GM18507 (cell line): Measurements from ENCODE around the gene ARL6IP6.

Experiments
- DNase-seq: peaks from one replicate; pipeline ENCODE4 v3.0.0; 2011; ENCODE audit warnings: low read depth; ENCODE audit not compliant: insufficient read length; ENCODE audit errors: extremely low spot score
- FAIRE-seq: peaks from 2 replicates; lab custom pipeline; 2011; peaks lifted over from hg19 to GRCh38; lab: Jason Lieb, UNC

ARL6IP6 gene

DNA sequence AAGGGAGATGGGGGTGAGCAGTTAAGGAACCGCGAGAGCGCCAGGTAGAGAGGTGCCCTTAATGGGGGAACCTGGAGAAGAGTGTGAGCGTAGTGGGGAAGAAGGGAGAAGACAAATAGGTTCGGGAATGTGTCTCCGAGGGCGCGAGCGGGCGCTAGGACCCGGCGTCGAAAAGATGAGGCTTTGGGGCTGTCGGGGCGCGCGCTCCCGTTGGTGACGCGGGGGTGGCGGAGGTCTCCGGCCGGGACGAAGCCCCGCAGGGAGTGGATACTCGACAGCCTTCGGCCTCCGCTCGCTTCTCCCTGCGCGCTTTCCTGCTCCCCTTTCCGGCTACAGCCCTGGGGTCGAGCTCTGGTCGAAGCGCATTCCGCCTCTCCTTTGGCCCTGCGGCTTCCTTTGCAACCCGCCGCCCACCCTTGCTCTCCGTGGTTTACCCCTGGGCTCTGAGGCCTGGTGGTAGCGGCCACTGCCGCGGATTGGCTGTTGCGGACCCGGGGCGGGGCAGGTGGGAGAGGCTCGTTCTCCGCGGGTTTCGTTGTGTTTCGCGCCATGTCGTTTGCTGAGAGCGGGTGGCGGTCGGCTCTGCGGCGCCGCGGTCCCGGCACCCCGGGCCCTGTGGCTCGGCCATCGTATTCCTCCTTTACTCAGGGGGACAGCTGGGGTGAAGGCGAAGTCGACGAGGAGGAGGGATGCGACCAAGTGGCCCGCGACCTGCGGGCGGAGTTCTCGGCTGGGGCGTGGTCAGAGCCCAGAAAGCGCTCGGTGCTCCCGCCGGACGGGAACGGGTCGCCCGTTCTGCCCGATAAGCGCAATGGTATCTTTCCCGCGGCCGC lies at the start of gene ARL6IP6:
Gene ARL6IP6, plus strand, starts transcription at position 545 of the 833 bp plus-strand sequence. Its CDS starts 5 bp downstream, at position 550.
- DNase-seq (peak; percentile 74), FAIRE-seq (no peak)

DNA sequence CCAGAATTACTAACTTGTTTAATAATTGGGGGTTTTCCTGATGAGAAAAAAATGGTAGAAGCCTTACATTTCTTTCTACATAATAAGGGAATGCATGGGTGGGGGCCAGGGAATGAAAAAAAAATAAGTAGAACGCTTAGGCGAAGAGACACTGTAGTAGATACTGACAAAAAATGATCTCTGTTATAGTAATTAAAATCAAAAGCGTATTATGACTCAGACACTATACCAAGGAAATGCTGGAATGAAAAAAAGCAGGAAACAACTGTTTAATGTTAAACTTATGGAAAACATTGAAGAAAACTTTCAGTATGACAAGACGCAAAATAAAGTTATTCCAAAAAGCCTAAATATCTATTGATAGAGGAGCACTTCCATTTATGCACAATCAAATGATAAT lies 44.1 kb upstream of the ARL6IP6 start:
- FAIRE-seq, result peak; percentile 18
- DNase-seq, result no peak

DNA sequence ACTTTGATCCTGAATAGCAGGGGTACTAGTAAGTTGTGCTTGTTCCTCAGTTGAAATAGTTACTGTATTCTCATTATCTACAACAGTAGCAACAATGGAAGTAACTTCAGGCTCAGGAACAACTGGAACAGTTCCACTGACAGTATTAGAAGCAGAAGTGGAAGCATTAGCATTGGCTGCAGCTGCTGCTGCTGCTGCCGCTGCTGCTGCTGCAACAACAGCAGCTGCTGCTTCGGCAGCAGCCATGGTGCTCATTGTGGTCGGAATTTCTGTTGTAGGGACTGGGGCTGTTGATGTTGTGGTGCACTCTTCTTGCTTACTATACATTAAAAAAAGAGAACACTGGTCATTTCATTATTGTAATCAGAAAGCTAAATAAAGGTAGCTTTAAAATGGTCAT lies 42.0 kb upstream of the ARL6IP6 start:
- FAIRE-seq (no peak), DNase-seq (no peak)

DNA sequence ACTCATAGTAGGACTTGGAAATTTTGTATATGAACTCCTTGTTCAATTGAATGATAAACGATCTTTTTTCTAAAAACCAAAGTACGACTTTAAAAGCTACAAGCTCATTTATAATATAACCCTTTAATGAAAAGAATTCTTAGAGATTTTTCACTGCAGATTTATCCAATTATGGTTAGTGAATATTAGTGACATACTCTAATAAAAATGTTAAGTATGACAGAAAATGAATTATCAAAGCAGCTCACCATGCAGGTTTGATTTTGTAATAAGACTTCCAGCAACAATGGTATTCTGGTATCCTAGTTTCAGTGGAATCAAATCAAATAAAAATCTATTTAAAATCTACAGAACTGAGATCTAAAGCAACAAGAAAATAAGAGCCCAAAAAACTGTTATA lies 39.6 kb upstream of the ARL6IP6 start:
- FAIRE-seq, result no peak

DNA sequence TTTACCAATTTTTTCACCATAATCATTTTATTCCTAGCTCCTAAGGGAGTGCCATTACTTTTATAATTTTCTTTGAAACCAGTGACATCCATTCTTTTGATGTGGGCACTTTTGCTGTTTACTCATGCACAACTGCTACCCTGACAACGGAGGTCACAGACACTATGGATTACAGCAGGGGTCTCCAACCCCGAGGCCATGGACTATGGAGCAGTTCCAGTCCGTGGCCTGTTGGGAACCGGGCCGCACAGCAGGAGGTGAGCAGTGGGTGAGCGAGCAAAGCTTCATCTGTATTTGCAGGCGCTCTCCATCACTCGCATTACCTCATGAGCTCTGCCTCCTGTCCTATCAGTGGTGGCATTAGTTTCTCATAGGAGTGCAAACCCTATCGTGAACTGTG lies 35.8 kb upstream of the ARL6IP6 start:
- DNase-seq (no peak), FAIRE-seq (no peak)

More for the DNA sequence above, 39.6 kb upstream of the ARL6IP6 start:
- no peak for DNase-seq

DNA sequence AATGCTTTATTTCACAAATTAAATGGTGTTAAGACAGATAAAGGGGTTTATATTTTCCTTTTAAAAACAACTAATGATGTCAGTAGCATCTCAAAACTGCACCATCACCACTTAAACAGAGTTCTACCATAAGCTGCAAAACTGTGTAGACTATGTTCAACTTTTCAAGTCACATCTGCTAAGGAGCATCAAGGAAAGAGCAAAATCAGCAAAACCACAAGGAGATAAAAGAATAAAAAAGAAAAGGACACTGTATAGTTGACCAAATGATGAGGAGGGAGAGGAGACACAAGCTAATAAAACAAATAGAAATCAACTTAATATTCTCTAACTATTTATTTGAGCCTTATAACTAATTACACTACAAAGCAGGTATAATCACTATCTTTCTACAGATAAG lies 35.0 kb upstream of the ARL6IP6 start:
- no peak for FAIRE-seq
- DNase-seq, result no peak

DNA sequence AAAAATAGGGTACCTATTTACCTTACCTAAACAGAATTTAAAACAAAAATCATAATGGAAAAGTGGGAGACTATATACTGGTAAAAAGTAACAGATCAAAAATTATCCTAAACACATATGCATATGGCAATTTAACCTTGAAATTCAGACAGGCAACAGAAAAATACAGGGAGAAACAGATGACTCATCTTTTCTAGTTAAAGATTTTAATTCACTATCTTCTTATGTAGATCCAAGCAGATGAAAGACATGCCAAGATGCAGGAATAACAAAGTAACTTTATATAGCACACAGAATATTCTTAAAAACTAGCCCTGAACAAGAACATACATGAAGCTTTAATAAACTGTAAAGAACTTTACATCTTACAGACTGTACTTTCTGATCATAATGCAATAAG lies 32.1 kb upstream of the ARL6IP6 start:
- no peak for DNase-seq
- FAIRE-seq, result no peak

DNA sequence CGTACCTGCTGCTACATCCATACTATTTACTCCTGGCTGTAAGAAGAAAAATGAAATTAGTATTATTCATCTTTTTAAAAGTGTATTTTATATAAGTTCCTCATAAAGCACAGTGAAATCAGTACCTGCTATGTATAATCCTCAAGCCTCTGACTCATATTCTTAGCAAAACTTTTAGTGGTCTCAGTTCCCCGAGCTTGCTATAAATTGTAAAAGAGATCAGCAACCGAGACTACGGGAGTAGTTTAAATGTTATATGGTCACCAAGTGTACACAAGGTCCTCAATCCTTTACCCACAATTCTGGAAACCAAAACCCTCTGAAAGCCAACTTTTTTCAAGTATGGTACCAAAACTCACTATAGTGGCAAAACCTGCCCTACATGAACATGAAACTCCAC lies 25.4 kb upstream of the ARL6IP6 start:
- FAIRE-seq, result peak; percentile 70
- no peak for DNase-seq

DNA sequence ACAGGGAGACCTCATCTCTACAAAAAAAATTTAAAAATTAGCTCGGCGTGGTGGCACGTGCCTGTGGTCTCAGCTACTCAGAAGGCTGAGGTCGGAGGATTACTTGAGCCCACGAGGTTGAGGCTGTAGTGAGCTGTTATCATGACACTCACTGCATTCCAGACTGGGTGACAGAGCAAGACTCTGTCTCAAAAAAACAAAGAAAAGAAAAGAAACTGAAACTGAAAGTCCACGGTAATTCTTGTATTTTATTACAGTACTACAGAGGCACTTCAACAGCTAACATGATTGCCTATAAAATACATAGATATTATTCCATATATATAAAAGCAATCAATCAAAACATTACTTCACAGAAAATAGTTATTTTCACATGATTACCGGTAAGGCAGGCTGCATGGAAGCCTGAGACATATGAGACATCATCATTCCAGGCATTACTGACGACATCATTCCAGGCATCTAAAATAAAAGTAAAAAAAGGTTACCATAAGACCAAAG lies 24.2 kb upstream of the ARL6IP6 start:
- FAIRE-seq (peak; percentile 70), DNase-seq (no peak)

DNA sequence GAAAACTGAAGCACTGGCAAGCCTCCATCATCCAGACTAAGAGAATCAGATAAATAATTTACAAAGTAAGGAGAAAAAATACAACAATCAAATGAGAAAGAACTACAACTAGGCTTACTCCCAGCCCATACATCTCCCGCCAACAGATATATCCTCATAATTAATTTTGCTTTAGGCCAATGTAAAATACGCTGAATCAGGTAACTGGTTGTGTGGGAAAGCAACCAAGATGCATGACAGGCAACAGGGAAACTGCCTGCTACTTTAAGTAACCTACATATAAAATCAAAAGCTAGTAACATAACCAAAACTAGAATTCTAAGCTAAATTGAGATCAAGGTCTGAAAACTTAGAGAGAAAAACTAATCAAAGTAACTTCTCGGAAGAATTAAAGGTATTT lies 22.7 kb upstream of the ARL6IP6 start:
- no peak for DNase-seq
- FAIRE-seq, result no peak

DNA sequence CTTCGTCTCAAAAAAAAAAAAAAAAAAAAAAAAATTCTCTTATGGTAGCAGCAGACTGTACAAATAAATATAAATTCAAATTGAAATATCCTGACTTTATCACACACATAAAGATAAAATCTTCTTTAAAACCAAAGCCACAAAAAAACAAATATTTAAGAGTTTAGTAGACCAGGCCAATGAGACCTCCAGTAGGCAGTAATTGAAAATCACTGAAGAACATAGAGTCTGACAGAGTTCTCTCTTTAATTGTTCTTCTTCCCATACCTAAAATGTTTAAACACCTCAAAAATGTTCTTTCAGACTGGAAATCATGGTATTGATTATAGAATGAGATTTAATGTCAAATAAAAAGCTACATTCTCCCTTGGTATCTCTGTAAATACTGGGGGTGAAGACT lies 21.9 kb upstream of the ARL6IP6 start:
- DNase-seq, result no peak
- no peak for FAIRE-seq

DNA sequence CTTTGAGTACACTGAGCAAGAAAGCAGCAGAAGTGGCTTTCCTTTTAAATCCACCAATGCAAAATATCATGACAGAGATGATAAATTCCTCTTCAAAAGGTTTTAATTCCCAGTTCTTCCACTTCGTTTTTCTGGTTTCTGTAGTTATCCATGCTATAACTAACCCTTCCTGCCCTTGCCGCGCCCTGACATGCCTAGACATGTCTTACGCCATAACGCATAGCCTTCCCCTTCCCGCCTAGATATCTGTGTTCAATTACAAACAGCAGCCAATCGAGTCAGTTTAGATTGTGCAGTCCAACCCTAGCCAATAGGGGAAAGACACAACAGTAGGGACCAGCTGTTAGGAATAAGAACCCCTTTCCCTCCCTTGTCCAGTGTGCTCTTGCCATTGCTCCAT lies 17.2 kb upstream of the ARL6IP6 start:
- no peak for FAIRE-seq
- no peak for DNase-seq

DNA sequence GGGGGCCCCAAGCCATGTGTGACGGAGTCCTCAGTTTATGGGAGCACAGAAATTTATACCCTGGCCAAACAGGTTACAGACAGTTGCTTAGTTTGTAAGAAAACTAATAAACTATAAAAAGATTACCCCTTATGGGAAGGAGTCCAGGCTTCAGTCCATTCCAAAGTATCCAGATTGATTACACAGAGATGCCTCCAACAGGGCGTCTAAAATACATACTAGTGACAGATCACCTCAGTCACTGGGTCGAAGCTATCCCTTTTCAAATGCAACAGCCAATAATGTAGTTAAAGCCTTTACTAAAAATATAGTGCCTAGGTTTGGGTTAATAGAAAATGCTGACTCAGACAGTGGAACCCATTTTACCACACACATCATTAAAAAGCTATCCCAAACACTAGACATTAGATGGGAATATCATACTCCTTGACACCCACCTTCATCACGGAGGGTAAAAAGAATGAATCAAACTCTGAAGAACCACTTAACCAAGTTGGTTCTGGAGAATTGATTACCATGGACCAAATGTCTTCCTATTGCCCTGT lies 11.9 kb upstream of the ARL6IP6 start:
- FAIRE-seq (no peak), DNase-seq (no peak)

DNA sequence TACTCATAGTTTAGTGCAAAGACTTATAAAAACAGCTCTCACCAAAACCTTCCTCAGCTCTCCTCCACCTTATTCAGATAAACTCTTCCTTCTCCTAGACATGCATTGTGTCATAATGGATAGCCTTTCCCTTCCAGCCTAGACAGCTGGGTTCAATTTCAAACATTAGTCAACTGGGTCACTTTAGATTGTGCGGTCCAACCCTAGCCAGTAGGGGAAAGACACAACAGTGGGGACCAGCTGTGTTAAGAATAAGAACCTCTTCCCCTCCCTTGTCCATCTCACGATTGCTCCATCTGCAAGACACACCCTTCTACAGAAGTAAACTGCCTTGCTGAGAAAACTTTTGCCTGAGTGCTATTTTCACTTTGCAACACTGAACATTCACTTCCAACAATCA lies 9.7 kb upstream of the ARL6IP6 start:
- DNase-seq (no peak), FAIRE-seq (no peak)

DNA sequence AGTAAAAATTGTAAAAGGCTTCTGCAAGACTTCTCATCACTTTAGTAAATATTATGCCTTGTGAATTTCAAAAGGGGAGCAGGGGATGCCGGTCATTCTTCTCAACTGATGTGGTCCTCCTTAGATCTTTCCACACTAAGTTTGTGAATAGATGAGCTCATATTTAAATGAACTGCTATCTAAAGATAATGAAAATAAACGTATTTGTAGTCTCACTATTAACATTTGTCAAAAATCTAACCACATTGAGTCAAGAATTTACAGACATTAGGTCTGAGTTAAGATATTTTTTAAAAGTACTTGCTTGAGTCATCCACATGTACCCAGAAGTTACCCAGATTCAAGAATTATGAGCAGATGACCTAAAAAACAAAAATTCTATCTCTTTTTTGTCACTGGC lies 7.7 kb upstream of the ARL6IP6 start:
- FAIRE-seq, result no peak
- DNase-seq, result no peak

DNA sequence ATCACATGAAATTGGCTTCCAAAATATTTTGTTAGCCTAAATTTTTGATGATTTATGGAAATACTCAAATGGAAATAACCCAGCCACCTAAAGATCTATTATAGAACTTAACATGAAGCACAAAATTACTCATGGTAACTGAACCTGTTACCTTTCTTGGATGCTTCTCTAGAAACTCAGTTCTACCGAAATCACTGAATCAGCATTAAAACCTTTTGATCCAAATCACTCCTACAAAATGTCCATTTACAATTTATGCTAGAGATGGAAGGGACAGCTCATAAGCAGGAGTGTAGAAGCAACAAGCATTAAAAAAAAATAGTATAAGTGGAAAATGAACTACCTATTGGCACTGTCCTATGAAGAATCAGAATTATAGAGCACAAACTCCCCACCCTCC lies 3.3 kb upstream of the ARL6IP6 start:
- FAIRE-seq, result no peak
- no peak for DNase-seq

DNA sequence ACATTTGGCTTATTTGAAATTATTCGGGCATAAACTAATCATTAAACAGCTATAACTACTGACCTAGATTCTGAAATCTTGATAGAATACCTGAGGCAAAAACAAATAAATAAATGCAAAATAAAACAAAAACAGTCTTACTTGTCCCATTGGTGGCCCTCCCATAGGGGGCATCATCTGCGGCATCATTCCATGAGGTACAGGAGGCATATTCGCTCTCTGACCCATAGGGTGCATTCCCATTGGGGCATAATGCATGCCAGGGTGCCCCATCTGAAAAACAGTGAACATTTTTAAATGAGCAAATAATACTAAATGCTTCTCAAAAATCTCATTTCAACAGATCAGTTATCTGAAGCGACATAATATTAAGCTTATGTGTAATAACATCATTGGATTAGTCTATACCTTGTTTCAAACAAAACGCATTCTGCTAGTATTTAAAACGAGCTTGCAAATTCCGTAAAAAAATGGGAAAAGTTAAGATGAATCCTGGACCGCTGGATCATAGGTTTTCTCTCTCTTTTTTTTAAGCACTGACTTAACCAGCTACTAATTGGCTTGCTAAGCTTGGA lies 2.5 kb upstream of the ARL6IP6 start:
- DNase-seq (no peak), FAIRE-seq (peak; percentile 36)

DNA sequence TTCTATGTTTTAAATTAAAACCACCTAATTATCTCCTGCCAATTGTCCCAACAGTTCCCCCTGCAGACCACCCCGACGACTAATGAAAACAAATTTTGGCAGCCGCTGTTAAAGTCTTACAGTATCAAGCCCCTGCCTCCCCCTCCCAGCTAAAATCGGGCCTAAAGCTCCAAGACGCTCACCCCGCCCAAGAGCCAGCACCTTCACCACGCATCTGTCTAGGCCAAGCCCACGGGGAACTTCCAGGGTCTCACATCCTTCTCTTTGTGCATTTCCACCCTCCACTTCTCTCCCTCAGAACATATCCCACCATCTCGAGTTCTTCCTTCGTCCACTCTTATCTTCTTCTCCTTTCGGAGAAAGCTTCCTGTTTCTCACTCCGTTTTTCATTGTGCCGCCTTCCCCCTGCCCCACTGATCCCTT lies 1.6 kb upstream of the ARL6IP6 start:
- no peak for DNase-seq
- FAIRE-seq, result no peak

DNA sequence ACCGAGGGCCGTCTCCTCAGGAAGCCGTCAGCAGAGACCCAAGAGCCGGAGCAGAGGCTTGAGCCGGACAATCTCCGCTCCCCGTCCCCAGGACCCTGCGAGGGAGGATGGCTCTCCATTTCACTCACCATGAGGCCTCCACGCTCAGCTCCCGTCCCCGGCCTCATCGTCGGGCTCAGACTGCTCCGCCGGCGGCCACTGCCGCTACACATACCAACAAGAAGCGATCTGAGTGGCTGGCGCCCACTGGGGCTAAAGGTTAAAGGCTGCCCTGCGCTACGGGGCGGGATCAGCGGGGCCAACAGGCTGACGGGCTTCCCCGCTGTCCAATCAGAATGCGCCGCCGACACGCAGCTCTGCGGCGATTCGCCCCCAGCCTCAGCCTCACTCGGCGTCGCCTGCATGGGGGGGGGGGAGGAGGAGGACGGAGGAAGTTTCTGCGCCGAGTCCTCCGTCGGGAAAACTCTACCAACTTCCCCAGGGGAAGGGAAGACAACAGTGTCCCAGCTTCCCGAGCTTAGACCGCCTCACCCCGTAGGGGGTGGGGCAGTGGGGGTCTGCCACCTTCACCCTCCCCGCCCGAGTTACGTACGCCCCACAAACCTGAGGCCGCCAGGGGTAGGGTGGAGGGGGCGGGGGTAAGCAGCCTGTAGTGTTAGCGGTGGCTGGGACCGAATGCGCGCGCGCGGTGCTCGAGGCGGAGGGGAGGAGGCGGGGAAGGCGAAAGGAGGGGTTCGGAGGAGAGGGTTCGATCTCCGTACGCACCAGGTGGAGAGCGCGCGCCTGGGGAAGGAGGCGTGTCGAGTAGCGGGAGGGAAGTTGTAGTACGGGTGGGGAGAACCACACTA lies 968 bp upstream of the ARL6IP6 start, which contains the start of gene PRPF40A:
Gene PRPF40A, minus strand, starts transcription at position 234 of the 848 bp plus-strand sequence. Its CDS starts 22 bp downstream, at position 212.
- FAIRE-seq (peak; percentile 98), DNase-seq (peak; percentile 94)
